ENCODE measurements around the gene CA5A.

CA5A gene

DNA sequence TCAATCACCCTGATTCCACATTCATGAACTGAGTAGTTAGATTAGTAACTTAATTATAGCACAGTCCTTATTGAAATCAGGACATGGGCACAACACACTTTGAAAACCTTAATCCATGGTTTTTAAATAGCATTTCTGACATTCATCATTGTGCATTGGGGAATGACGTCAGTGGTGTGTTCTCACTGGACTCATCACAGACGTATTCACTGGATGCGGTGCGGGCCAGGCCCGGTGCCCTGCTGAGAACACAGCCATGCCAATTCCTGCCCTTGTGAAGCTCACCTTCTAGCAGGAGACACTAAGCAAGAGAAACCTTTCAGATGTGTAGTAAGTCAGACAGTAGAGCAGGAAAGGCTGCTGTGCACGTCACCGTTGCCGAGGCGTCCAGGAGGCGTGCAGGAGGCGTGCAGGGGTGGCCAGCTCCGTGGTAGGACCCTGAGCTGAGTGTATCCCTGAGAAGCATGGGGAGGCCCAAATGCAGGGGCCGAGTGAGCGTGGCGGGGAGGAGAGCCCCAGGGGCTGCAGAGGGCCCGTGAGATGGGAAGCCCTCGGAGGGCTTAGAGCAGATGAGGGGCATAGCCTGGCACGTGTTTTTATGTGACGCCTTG, 27.8 kb upstream of the CA5A start:
- DNase-seq (ENCODE audit: extremely low read depth in 1 of 2, low read depth in 1 of 2): no peak

DNA sequence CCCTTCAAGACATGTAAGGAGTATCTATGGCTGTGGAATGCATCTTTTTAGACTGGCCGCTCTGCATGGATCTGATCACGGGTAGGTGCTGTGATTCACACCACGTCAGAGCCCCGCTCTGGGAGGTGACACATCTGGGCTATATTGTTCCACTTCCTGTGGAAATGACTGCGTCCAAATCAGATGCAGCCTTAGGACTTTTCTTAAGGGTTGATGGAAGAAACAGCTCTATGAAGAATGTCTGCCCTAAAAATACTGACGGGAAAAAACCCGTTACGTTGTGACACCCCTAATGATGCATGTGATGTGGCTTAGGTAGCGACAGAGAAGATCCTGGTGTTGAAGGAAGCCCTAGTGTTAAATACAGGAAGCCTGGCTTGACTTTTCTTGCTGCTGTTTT, 27.1 kb upstream of the CA5A start:
- DNase-seq (ENCODE audit: extremely low read depth in 1 of 2, low read depth in 1 of 2): peak; percentile 37 to 57

DNA sequence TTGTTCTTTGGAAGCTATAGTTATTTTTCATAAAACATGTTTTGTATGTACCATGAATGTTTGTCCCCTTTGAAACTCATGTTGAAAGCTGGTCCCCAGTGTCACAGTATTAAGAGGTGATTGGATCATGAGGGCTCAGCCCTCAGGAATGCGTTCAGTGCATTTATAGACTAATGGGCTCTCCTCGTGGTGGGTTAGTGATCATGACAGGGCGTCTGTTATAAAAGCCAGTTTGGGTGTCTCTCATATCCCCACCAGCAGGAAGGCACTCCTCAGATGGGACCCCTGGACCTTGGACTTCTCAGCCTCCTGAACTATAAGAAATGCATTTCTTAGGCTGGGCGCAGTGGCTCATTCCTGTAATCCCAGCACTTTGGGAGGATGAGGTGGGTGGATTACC, 25.3 kb upstream of the CA5A start:
- DNase-seq (ENCODE audit: extremely low read depth in 1 of 2, low read depth in 1 of 2): no peak

DNA sequence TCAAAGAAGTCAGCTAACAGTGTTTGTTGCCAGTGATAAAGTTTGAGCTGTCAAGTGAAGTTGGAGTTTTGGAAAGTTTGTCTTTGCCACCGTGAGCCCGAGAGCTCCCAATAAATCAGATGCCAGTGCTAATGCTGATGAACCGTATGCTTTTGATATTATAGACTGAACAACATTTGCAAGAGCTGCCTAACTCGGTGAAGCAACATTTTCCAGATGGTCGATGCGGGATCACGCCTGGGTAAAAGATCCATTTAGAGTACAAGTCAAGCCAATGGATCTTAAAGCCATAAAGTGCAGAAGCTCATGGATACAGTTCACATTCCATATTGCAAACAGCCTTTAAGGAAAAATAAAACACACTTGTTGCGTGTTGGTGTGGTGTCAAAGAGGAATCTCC, 24.5 kb upstream of the CA5A start:
- no peak for DNase-seq (ENCODE audit: extremely low read depth in 1 of 2, low read depth in 1 of 2)

DNA sequence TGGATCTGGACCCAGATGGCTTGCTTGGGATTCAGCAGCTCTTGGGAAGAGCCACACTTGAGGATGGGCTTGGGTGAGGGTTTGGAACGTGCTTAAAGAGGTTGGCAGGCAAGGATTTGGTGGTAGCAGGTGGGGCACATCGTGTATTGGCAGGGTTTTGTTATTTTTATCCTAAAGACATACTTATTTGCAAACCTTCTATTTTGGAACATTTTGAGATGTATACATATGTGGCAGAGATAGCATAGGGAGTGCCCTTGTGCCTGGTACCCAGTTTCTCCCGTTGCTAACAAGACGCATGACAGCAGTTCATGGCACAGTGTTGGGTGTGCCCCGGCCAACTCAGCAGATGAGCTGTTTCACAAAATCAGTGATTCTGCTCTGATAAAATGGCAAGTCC, 24.0 kb upstream of the CA5A start:
- DNase-seq (ENCODE audit: extremely low read depth in 1 of 2, low read depth in 1 of 2): no peak

DNA sequence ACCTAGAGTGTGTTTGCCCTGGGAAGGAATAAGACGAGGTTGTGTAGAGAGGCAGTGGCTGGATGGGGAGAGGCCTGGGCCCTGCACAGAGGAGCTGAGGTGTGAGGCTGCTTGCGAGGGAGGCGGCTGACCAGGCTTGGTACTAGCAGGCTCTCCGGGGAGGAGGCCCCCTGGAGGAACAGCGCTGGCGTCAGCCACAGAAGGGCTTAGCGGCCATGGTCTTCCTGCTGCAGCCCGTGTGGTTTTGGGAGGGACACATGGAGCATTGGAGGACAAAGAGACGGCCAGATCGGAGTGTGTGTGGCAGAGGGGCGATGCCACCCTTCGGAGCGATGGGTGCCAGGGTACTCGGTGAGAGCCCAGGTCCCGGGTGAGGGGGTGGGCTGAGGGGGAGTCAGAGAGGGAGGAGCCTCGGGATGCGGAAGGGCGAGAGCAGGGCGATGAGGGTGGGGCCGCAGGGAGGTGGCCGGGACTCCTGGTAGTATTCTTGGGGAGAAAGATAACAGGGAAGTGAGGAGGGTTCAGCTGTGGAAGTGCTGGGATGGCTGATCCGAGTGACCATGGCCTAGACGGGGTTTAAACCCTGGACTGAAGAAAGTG, 23.2 kb upstream of the CA5A start:
- no peak for DNase-seq (ENCODE audit: extremely low read depth in 1 of 2, low read depth in 1 of 2)

DNA sequence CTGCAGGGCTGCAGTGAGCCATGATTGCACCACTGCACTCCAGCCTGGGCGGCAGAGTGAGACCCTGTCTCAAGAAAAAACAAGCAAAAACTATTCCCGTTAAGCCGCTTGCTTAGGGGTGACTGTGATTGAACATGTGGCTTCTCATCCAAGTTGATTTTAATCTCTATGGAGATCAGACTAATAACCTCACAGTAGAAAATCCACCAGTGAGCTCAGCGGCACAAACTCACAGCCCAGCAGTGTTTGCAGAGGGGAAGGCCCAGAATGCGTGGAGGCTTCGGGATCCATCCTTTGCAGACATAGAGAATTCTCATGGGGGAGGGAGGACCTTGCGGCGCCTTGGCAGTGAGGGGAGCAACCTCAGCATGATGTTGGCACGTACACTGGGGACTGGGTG, 22.3 kb upstream of the CA5A start:
- no peak for DNase-seq (ENCODE audit: extremely low read depth in 1 of 2, low read depth in 1 of 2)

DNA sequence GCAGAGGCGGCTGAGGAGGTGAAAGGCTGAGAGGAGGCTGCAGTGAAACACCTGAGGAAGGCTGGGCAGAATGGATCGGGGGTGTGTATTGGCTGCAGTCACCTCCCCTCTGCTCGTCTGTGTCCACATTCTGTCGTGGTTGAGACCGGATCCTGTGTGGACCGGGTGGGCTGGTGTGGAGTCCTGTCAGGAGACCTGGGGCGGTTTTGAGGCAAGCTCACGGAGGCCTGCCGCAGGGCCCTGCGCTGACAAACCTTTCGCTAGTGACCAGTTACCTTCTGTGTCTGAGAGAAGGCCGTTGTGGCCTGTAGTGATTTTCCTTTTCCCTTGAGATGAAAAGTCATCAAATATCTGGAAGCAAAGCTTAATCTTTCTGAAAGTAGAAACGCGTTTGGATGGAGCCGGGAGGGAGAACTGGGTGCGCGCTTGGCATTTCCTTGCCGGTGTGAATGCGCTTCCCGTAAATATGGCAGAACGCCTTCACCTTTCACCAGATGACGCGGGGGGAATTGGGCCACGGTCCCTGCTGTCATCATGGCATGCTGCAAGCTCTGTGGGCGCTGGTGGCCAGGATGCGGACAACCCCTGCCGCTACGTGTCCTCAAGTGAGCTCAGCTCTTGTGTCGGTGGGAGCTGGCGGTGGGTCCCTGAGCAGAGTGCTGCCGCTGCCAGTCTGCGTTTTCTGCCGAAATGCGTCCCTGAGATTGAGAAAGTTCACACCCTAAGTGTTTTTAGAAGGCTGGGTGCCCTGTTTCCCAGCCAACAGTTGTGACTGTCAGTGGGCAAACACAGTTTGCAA, 21.2 kb upstream of the CA5A start:
- no peak for DNase-seq (ENCODE audit: extremely low read depth in 1 of 2, low read depth in 1 of 2)

DNA sequence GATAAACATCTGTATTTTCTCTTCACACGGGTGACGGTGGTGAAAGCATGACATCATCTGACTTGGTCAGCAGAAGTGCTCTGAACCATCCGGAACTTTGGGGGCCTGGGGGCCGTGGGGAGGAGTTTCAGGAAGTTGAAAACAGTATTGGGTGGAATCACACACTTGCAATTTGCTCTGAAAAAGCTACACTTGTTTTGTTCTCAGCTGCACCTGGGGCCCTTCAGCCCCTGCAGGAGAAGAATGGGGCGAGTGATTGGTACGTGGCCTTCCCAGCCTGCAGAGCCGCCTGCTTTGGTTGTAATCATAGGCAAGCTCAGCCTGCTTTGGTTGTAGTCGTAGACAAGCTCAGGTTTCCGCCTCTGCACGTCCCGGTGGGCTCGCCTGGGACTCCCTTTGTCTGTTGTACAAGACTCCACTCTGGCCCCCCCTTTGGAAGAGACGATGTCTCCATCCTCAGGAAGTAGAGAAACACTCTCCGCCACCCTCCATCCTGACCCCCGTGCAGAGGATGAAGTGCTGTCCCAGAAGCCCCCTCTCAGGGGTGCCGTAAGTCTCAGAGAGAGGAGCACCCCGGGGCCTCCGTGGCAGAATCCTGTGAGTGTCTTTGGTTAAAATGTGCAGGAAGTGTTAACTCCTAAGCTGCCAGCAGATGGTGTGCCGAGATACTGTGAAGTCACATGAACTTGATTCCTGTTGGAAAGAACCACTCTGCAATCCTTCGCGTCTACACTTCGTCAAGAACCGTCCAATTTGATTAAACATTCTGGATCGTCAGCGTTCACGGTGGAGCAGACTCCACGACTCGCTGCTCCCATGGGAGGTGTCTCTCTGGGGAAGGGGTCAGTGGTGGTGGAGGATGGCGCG, 20.3 kb upstream of the CA5A start:
- DNase-seq (ENCODE audit: extremely low read depth in 1 of 2, low read depth in 1 of 2): peak; percentile 49 to 70

DNA sequence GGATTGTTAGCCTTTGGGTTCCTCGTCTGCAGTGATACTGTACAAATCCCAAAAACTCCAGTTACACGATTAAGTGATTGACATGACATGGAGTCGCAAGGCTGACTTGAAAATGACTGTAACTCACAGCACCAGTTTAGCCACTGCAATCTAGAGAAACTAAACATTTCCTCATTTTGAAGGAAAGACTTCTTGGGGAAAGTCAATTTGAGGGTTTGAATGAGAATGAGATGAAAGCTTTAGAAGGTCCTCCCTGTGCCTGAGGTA, 19.7 kb upstream of the CA5A start:
- DNase-seq (ENCODE audit: extremely low read depth in 1 of 2, low read depth in 1 of 2): no peak

DNA sequence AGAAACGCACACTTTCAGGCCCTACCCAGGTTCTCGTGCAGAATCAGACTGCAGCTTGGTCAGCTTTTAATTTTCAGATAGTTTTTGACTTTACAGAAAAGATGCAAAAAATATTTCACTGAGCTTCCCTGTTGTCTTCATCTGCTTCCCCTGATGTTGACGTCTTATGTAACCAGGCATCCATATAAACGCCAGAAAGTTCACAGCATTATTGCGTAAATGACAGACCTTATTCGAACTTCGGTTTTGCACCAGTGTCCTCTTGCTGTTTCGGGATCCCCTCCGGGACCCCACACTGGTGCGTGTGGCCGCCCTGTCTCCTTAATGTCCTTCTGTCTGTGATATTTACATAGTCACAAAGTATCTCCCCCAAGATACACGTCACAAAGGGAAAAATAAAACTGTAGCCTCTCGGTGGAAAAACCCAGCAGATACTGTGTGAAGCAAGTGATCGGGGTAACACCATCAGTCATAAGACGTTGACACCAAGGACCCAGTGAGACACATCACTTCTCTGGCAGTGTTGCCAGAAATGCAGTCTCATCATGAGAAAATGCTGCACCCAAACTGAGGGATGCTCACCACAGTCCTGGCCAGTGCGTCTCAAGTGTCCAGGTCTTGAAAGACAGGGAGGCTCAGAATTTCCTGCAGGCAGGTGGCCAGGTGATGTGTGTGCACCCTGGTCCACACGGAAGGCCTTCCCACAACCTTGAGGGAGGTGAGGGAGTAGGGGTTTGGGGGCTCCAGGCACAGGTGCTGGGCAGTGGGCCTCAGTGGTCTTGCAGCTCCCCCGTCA, 19.2 kb upstream of the CA5A start:
- no peak for DNase-seq (ENCODE audit: extremely low read depth in 1 of 2, low read depth in 1 of 2)

DNA sequence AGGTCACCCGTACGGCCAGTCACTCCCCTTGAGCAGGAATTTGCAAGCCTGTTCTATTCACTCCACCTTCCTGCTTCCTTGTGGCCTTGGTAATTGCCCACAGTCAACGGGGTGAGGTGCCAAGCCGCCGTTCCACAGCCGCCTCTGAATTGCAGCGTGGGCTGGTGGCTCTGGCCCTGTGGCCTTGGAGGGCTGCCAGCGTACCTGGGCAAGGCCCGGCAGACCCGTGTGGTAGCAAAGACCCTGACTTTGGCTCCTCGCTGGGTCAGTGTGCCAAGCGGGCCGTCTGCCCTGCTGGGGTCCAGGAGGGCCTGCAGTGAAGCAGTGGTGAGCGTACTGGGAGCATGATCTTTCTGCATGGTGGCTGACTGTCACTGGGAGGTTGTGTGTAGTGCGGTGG, 18.5 kb upstream of the CA5A start:
- DNase-seq (ENCODE audit: extremely low read depth in 1 of 2, low read depth in 1 of 2): no peak

DNA sequence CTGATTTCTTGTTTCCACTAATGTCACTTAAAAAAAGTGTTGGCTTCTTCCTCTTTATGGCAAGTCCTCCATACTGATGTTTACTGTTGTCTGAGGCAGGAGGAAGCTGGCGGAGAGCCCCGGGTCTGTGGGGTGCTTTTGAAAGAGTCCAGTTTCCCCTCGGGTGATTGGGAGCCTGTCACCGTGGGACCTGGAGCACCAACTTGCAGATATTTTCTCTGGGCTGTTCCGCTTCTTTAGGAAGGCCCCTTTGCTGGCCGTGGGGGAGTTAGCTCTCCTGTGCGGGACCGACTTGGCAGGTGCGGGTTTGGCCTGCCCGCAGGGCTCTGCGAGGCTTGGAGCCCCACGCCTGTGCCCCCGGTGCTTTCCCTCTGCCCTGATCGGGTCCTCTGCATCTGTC, 18.0 kb upstream of the CA5A start:
- no peak for DNase-seq (ENCODE audit: extremely low read depth in 1 of 2, low read depth in 1 of 2)

DNA sequence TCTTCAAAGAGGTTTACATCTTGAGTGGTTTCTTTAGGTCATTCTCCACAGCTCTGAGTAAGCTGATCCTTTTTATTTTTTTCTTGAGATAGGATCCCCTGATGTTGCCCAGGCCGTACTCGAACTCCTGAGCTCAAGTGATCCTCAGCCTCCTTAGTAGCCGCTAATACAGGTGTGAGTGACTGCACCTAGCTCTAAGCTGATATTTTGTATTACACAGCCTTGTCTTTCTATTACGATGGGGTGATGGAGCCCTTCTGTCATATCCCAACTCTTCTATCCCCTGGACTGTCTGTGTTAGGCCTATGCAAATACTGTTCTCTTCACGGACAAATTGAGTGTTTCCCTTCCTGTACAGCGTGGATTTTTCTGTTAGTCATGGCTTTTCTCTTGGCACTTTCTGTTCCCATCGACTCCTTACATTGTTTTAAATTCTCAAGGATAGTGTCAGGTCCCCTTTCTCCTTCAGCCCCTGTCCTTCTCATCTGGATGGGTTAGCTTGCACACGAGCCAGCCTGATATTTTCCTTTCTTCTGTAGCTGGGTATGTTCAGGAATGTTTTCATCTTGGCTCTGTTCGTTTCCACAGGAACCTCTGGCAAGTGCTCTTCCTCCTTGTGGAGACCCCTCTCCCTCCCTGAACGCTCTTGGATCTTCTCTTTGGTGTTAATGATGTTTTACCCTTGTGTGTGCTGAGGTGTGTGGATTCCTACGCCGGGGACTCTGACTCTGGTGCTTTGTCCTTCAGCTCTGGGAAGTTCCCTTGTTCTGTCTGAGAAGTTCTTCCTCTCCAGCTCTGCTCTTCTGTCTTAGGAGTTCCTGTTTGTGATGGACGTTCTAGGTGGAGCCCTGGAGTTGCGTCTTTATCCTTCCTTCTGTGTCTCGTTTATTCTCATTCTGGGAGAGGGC, 17.2 kb upstream of the CA5A start:
- DNase-seq (ENCODE audit: extremely low read depth in 1 of 2, low read depth in 1 of 2): no peak

DNA sequence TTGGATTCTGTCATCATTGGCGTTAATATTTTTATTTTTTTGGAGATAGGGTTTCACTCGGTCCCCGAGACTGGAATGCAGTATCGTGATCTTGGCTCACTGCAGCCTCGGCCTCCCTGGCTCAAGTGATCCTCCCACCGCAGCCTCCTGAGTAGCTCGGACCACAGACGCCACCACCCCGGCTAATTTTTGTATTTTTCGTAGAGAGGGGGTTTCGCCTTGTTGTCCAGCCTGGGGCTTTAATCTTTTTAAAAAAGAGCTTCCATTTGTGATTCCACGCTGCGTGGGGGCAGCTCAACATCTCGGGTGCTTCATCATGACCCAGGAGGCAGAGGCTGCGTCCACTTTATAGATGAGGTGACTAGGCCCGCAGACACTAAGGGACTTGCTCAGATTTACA, 16.4 kb upstream of the CA5A start:
- no peak for DNase-seq (ENCODE audit: extremely low read depth in 1 of 2, low read depth in 1 of 2)

DNA sequence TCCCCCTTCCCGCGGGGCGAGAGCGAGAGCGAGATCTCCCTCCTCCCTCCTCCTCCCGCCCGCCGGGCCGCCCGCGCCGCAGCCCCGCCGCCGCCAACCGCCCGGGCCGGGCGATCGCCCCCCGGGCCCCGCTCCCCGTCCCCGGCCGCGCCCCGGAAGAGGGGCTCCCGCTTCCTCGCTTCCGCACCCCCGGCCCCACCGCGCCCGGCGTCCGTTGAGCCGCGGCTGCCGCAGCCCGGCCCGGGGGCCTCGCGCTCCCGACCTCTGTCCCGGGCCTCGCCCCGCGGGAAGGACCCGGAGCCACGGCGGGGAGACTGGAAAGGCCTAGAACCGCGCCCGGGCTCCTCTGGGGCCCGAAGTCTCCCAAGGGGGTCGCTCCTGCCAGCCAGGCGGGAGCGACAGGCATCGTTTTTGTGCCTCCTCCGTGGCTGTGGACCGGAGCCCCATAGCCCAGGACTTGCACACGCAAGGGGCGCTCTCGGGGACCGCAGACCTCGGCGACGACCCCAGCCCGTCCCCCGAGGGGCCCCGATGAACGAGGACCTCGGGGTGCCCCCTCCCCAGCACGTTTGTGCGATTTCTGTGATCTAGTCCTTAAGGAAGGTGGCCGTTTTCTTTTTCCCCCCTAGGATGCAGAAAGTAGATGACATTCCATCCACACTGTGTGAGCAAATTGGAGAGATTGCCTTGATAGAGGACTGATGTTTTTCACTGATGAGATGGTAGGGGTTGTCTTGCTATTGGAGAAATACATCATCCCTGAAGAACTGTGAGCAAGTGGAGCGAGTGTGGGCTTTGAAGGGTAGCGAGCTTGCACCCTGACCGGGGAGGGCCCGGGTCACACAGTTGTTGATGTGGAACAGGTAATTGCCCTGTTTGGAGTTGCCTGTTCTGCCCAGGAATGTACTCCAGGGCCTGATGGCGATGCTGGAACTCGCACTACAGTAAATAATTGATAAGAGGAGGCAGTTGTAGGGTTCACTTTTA, 15.5 kb upstream of the CA5A start:
- DNase-seq (ENCODE audit: extremely low read depth in 1 of 2, low read depth in 1 of 2): no peak

DNA sequence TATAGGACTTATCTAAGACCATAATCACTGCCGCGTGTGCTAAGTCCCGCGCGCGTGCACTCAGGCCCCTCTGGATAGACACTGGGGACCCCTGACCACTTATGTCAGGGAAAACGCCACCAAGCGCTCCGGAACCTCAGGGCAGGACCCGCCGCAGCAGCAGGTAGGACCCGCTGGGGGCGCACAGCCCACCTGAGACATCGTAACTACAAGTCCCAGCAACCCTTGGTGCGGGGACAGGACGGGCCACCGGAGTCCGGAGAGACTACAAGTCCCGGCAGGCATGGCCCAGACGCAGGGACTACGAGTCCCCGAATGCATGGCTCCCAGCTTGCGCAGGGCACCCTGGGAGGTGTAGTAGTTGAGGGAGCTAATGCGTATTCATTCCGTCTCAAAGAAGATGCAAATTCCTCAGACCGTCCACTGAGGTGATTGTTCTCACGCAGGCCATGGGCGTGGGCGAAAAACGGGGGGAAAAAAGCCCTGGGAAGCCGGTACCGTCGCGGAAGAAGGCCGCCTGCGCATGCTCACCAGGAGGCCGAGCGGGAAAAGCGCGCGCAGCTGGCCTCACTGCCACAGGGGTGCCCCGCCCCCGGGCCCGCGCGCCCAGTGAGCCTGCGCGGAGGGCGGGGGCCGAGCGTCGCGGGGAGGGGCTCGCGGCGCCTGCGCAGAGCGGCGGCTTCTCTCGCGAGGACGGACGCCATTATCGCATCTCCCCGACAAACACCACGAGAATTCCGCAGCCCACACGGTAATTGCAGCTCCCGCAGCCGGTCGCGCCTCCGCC, 14.6 kb upstream of the CA5A start, which contains the start of gene BANP:
Gene BANP, plus strand, starts transcription at position 670 of the 787 bp plus-strand sequence. CDS start 23,682 bp downstream, outside the sequence.
- peak; percentile 91 to 93 for DNase-seq (ENCODE audit: extremely low read depth in 1 of 2, low read depth in 1 of 2)
